GM12878 (cell line): ENCODE measurements around the gene BCLAF3. TPM values are rescaled to one million over a fixed set of nuclear protein-coding genes. Genes with fewer than 3 reads are reported as not detected.

ENCODE experiments used
- ATAC-seq: fragments of 200-7000 bp; cut with Tn5 transposase; 3 replicates; pipeline ENCODE4 v1.9.1; 2020; ENCODE audit warnings: mild to moderate bottlenecking, moderate library complexity
- BruUV-seq: library from RNA; stranded (reverse); fragments of 400-500 nt; replicated peaks from 2 replicates; lab custom pipeline; 2021; lab: Mats Ljungman, UMichigan
- CTCF ChIA-PET: fragments of 300-600 bp; sonication (Branson Sonifier 250); formaldehyde crosslinking; extraction: SDS; loops from one replicate; lab custom pipeline; 2021; ENCODE audit warnings: inconsistent platforms; lab: Yijun Ruan, JAX
- POLR2A ChIA-PET: fragments of 350-600 bp; formaldehyde crosslinking; extraction: SDS; loops from one replicate; lab custom pipeline; 2021; ENCODE audit warnings: inconsistent platforms; lab: Charles Lee
- RAD21 ChIA-PET: fragments of 300-600 bp; sonication (Branson Sonifier 250); formaldehyde crosslinking; loops from one replicate; lab custom pipeline; 2023; ENCODE audit warnings: antibody characterized with exemption; ENCODE audit not compliant: unreplicated experiment; lab: Charles Lee
- SMC1A ChIA-PET: fragments of 300-600 bp; sonication (Branson Sonifier 250); formaldehyde crosslinking; loops from one replicate; lab custom pipeline; 2023; ENCODE audit not compliant: unreplicated experiment, uncharacterized antibody; lab: Charles Lee
- DNase-seq: peaks from one replicate; pipeline ENCODE4 v3.0.0-alpha.2; 2011; ENCODE audit warnings: low read depth, low spot score
- FAIRE-seq: peaks from 3 replicates; lab custom pipeline; 2011; peaks lifted over from hg19 to GRCh38; lab: Jason Lieb, UNC
- H2AFZ ChIP-seq: 2 replicates; pipeline ENCODE4 v1.6.0; 2011; ENCODE audit warnings: low read depth, low read length, control low read depth; ENCODE audit not compliant: control insufficient read depth
- H3K27ac ChIP-seq: 2 replicates; pipeline ENCODE4 v1.5.1; 2011; ENCODE audit warnings: control low read depth; ENCODE audit not compliant: control insufficient read depth, insufficient read depth
- H3K27me3 ChIP-seq, 2 experiments: replicated peaks in 1 of 2; 2 replicates each; pipeline versions ENCODE4 v1.6.0 to v1.6.1; 2011; ENCODE audit warnings: low read length in 1 of 2; ENCODE audit not compliant: control insufficient read depth in 2 of 2, insufficient read depth in 2 of 2
- H3K36me3 ChIP-seq, 2 experiments: 2 replicates each; pipeline ENCODE4 v1.5.1; 2011; ENCODE audit warnings: low read length in 1 of 2; ENCODE audit not compliant: control insufficient read depth in 2 of 2, insufficient read depth in 2 of 2
- H3K4me1 ChIP-seq: 2 replicates; pipeline ENCODE4 v1.6.1; 2011; ENCODE audit warnings: mild to moderate bottlenecking, low read length, moderate library complexity, mixed read lengths; ENCODE audit not compliant: control insufficient read depth, insufficient read depth
- H3K4me2 ChIP-seq: 2 replicates; pipeline ENCODE4 v1.6.0; 2011; ENCODE audit warnings: control low read depth; ENCODE audit not compliant: control insufficient read depth, insufficient read depth
- H3K4me3 ChIP-seq: fragments of 200-600 bp; sonication (generic); 2 replicates; pipeline ENCODE4 v1.5.1; 2016
- H3K79me2 ChIP-seq: 2 replicates; pipeline ENCODE4 v1.6.0; 2011; ENCODE audit warnings: low read length; ENCODE audit not compliant: control insufficient read depth, insufficient read depth
- H3K9ac ChIP-seq: 2 replicates; pipeline ENCODE4 v1.8.0; 2011; ENCODE audit warnings: low read length, control low read depth, mixed read lengths; ENCODE audit not compliant: control insufficient read depth, insufficient read depth
- H3K9me3 ChIP-seq: replicated peaks from 3 replicates; pipeline ENCODE4 v1.5.1; 2011; ENCODE audit warnings: mild to moderate bottlenecking, low read length; ENCODE audit not compliant: control insufficient read depth, insufficient read depth
- H4K20me1 ChIP-seq: 2 replicates; pipeline ENCODE4 v1.6.0; 2011; ENCODE audit not compliant: control insufficient read depth, insufficient read depth
- CBX3 ChIP-seq: fragments of 200-600 bp; sonication (generic); IDR thresholded peaks from 2 replicates; pipeline ENCODE4 v1.6.1; 2016; ENCODE audit warnings: low read depth, borderline replicate concordance
- CBX5 ChIP-seq: sonication (generic); IDR thresholded peaks from 2 replicates; pipeline ENCODE4 v1.6.1; 2016; ENCODE audit warnings: low read depth, moderate library complexity, mild to moderate bottlenecking, inconsistent platforms
- CHD1 ChIP-seq: IDR thresholded peaks from 2 replicates; pipeline ENCODE4 v1.6.1; 2012; ENCODE audit warnings: low read depth, low read length, improper control_type of control experiment
- CHD4 ChIP-seq: fragments of 200-600 bp; sonication (generic); IDR thresholded peaks from 2 replicates; pipeline ENCODE4 v1.6.1; 2016; ENCODE audit warnings: mild to moderate bottlenecking
- CREM ChIP-seq: IDR thresholded peaks from 2 replicates; pipeline ENCODE4 v1.6.1; 2014; ENCODE audit warnings: antibody characterized with exemption, low read depth
- FOXK2 ChIP-seq: fragments of 450-650 bp; IDR thresholded peaks from 2 replicates; pipeline ENCODE4 v1.6.1; 2017; ENCODE audit warnings: mild to moderate bottlenecking, moderate library complexity
- HDAC2 ChIP-seq: fragments of 200-600 bp; sonication (generic); IDR thresholded peaks from 2 replicates; pipeline ENCODE4 v1.6.1; 2017
- KDM1A ChIP-seq: fragments of 200-600 bp; sonication (generic); IDR thresholded peaks from 2 replicates; pipeline ENCODE4 v1.6.1; 2016; ENCODE audit warnings: borderline replicate concordance
- MXI1 ChIP-seq: fragments of 150-350 bp; IDR thresholded peaks from 2 replicates; pipeline ENCODE4 v1.6.1; 2011; ENCODE audit warnings: low read depth, mild to moderate bottlenecking, inconsistent platforms, low read length, improper control_type of control experiment
- NR2C1 ChIP-seq: fragments of 450-650 bp; IDR thresholded peaks from 2 replicates; pipeline ENCODE4 v1.6.1; 2017; ENCODE audit warnings: antibody characterized with exemption, mild to moderate bottlenecking, moderate library complexity
- NR2F1 ChIP-seq: fragments of 450-650 bp; conservative IDR thresholded peaks from 2 replicates; pipeline ENCODE4 v1.6.1; 2017; ENCODE audit warnings: mild to moderate bottlenecking
- RUNX3 ChIP-seq: IDR thresholded peaks from 2 replicates; pipeline ENCODE4 v1.6.1; 2012; ENCODE audit warnings: low read length, inconsistent platforms
- TCF3 ChIP-seq: IDR thresholded peaks from 2 replicates; pipeline ENCODE4 v1.6.1; 2012; ENCODE audit warnings: low read depth, mild to moderate bottlenecking, low read length, borderline replicate concordance; ENCODE audit not compliant: insufficient read depth
- USF1 ChIP-seq: IDR thresholded peaks from 2 replicates; pipeline ENCODE4 v1.6.1; 2011; ENCODE audit warnings: borderline replicate concordance, low read depth, mild to moderate bottlenecking, moderate library complexity, mixed read lengths, low read length; ENCODE audit not compliant: insufficient read depth; ENCODE audit errors: extremely low read length
- WGBS: methylation state at CpG from one replicate; pipeline ENCODE4 v1.1.6; 2016; ENCODE audit warnings: low lambda C conversion rate; ENCODE audit not compliant: insufficient replicate concordance, insufficient coverage; ENCODE audit errors: missing lambda C conversion rate; 5-methylcytosine and 5-hydroxymethylcytosine counted together
- in situ Hi-C: fragments of 300-500 bp; cut with MboI; formaldehyde crosslinking; loops from 9 replicates; pipeline ENCODE4 v1.14.3; 2018; ENCODE audit warnings: mixed read lengths
- intact Hi-C: fragments of 100-400 bp; cut with micrococcal nuclease; formaldehyde crosslinking; loops from one replicate; pipeline ENCODE4 v1.14.2; 2022; ENCODE audit not compliant: unreplicated experiment
- polyA plus RNA-seq, 11 experiments: library from polyadenylated mRNA; depleted of rRNA in 4 of 11; unstranded in 6 of 11; stranded (reverse) in 5 of 11; fragments of >200 nt; fragmentation: Nextera tagmentation in 4 of 11; fragmentation: Illumina TruSeq in 1 of 11; extraction: Ambion mirVana in 4 of 11; extraction: Trizol in 1 of 11; gene quantifications; 1 replicate in 1 of 11; 2 replicates in 10 of 11; pipeline versions ENCODE4 v1.2.1 to v1.2.3, GENCODE V29; 2011 to 2016; ENCODE audit warnings: inconsistent platforms in 2 of 11, missing spikeins in 2 of 11, low read depth in 1 of 11
- total RNA-seq, 4 experiments: library from RNA; depleted of rRNA in 3 of 4; stranded (reverse); fragments of >200 nt in 3 of 4; fragmentation: Illumina TruSeq in 1 of 4; extraction: Trizol in 1 of 4; gene quantifications; 2 replicates each; pipeline versions ENCODE4 v1.2.1 to v1.2.3, GENCODE V29; 2013 to 2021
- TF ChIP-seq, protein P1 (sequence below): fragments of 450-650 bp; formaldehyde crosslinking; IDR thresholded peaks from 2 replicates; pipeline ENCODE4 v1.5.0; 2022; ENCODE audit warnings: mild to moderate bottlenecking, missing genetic modification characterization
- TF ChIP-seq, protein P2 (sequence below): fragments of 450-650 bp; IDR thresholded peaks from 2 replicates; pipeline ENCODE4 v1.6.1; 2017; ENCODE audit warnings: borderline replicate concordance
- TF ChIP-seq, protein P3 (sequence below): fragments of 150-350 bp; IDR thresholded peaks from 2 replicates; pipeline ENCODE4 v1.6.1; 2016; ENCODE audit warnings: low read depth, low read length

Gene BCLAF3
- total and polyA plus RNA-seq, 10 of the 15 experiments (the other 5 are each of a cell fraction or from before 2014, with no cell fraction given) = 0.74 to 4.4 (median 2.6) TPM

DNA sequence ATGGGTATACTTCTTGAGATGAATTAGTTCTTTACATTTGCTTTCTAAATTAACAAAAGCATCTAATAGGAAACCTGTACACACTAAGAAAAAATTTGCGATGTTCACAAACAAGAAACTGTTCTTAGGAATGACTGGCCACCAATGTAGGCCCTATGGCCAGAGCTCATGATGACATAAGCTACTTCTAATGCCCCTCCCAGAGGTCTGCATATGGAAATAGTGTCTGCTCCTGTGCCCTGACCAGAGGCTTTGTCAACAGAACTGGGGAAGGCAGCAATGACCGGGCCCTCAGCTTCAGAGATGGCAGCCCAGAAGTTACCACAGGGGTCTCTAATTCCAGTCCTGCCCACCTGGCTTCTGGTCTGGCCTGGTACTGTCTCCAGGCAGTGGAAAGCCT, 15.0 kb upstream of the BCLAF3 start:
- intact Hi-C loops (no loop called here), in situ Hi-C loops (no loop called here)
- ATAC-seq = no peak
- TF ChIP-seq CHD1 = no peak
- TF ChIP-seq, protein P1, sequence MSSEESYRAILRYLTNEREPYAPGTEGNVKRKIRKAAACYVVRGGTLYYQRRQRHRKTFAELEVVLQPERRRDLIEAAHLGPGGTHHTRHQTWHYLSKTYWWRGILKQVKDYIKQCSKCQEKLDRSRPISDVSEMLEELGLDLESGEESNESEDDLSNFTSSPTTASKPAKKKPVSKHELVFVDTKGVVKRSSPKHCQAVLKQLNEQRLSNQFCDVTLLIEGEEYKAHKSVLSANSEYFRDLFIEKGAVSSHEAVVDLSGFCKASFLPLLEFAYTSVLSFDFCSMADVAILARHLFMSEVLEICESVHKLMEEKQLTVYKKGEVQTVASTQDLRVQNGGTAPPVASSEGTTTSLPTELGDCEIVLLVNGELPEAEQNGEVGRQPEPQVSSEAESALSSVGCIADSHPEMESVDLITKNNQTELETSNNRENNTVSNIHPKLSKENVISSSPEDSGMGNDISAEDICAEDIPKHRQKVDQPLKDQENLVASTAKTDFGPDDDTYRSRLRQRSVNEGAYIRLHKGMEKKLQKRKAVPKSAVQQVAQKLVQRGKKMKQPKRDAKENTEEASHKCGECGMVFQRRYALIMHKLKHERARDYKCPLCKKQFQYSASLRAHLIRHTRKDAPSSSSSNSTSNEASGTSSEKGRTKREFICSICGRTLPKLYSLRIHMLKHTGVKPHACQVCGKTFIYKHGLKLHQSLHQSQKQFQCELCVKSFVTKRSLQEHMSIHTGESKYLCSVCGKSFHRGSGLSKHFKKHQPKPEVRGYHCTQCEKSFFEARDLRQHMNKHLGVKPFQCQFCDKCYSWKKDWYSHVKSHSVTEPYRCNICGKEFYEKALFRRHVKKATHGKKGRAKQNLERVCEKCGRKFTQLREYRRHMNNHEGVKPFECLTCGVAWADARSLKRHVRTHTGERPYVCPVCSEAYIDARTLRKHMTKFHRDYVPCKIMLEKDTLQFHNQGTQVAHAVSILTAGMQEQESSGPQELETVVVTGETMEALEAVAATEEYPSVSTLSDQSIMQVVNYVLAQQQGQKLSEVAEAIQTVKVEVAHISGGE (CRISPR knock-in tag) = no peak
- TF ChIP-seq FOXK2 = no peak
- TF ChIP-seq USF1 = no peak
- no peak for TF ChIP-seq NR2F1
- TF ChIP-seq, protein P2, sequence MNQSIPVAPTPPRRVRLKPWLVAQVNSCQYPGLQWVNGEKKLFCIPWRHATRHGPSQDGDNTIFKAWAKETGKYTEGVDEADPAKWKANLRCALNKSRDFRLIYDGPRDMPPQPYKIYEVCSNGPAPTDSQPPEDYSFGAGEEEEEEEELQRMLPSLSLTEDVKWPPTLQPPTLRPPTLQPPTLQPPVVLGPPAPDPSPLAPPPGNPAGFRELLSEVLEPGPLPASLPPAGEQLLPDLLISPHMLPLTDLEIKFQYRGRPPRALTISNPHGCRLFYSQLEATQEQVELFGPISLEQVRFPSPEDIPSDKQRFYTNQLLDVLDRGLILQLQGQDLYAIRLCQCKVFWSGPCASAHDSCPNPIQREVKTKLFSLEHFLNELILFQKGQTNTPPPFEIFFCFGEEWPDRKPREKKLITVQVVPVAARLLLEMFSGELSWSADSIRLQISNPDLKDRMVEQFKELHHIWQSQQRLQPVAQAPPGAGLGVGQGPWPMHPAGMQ = no peak
- no peak for TF ChIP-seq MXI1
- TF ChIP-seq, protein P3, sequence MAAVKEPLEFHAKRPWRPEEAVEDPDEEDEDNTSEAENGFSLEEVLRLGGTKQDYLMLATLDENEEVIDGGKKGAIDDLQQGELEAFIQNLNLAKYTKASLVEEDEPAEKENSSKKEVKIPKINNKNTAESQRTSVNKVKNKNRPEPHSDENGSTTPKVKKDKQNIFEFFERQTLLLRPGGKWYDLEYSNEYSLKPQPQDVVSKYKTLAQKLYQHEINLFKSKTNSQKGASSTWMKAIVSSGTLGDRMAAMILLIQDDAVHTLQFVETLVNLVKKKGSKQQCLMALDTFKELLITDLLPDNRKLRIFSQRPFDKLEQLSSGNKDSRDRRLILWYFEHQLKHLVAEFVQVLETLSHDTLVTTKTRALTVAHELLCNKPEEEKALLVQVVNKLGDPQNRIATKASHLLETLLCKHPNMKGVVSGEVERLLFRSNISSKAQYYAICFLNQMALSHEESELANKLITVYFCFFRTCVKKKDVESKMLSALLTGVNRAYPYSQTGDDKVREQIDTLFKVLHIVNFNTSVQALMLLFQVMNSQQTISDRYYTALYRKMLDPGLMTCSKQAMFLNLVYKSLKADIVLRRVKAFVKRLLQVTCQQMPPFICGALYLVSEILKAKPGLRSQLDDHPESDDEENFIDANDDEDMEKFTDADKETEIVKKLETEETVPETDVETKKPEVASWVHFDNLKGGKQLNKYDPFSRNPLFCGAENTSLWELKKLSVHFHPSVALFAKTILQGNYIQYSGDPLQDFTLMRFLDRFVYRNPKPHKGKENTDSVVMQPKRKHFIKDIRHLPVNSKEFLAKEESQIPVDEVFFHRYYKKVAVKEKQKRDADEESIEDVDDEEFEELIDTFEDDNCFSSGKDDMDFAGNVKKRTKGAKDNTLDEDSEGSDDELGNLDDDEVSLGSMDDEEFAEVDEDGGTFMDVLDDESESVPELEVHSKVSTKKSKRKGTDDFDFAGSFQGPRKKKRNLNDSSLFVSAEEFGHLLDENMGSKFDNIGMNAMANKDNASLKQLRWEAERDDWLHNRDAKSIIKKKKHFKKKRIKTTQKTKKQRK = no peak
- TF ChIP-seq CBX3 = no peak
- no peak for TF ChIP-seq CREM
- no peak for TF ChIP-seq KDM1A
- TF ChIP-seq CHD4 = no peak
- TF ChIP-seq TCF3 = no peak
- TF ChIP-seq RUNX3 = no peak
- TF ChIP-seq CBX5 = no peak
- no peak for TF ChIP-seq NR2C1
- no peak for TF ChIP-seq HDAC2
- FAIRE-seq = no peak
- Histone ChIP-seq H3K27ac (no peak overlapping the region), H3K4me1 (no peaks in the 10 kb centered on the region), H3K4me3 (no peak overlapping the region), H2AFZ (no peak overlapping the region), H3K9me3 (no peaks in the 10 kb centered on the region), H3K9ac (no peak overlapping the region), H3K79me2 (no peaks in the 10 kb centered on the region), H3K36me3 (no peaks in the 10 kb centered on the region), H4K20me1 (no peaks in the 10 kb centered on the region), H3K27me3 (no peaks in the 10 kb centered on the region), H3K4me2 (no peak overlapping the region)
- DNase-seq = no peak
- ChIA-PET POLR2A (no interaction called here), SMC1A (interaction anchor here (1.8 kb wide), 1 partner anchor 56 kb away, joined by 4 read pairs; no protein-coding TSS in a partner anchor), RAD21 (no interaction called here), CTCF (no interaction called here)
- 52% methylated on average over 2 of the region's 2 CpGs for WGBS
- BruUV-seq = no TSS peak
